ENCODE measurements around the gene SCIN. TPM values are rescaled to one million over a fixed set of nuclear protein-coding genes. Genes with fewer than 3 reads are reported as not detected.

The SCIN gene
- total RNA-seq, 1 donor from 2014 or later = 0.65 TPM

- H3K27ac Mint-ChIP-seq (ENCODE audit: unreplicated experiment) = no peak overlapping the region
Measured at GRCh38 chr7:12623223-12623622, 52.7 kb downstream of the SCIN start.

GRCh38 chr7:12623885-12624498 lies 53.5 kb downstream of the SCIN start:
- no peaks in the 10 kb centered on the region for H3K36me3 Mint-ChIP-seq (ENCODE audit: low read depth)
- no peak overlapping the region for H3K4me3 Mint-ChIP-seq (ENCODE audit: unreplicated experiment)
- DNase-seq (ENCODE audit: low spot score) = no peak
- no peaks in the 10 kb centered on the region for H3K4me1 Mint-ChIP-seq (ENCODE audit: low read depth)
- H3K27me3 Mint-ChIP-seq (ENCODE audit: low read depth) = no peaks in the 10 kb centered on the region
- no peaks in the 10 kb centered on the region for H3K9me3 Mint-ChIP-seq (ENCODE audit: low read depth)
- H3K27ac Mint-ChIP-seq (ENCODE audit: unreplicated experiment) = no peak overlapping the region
- peak; percentile 94 for TF ChIP-seq CTCF (IDR thresholded peaks at IDR 0.05)

More at GRCh38 chr7:12623223-12623622, 52.7 kb downstream of the SCIN start:
- Mint-ChIP-seq H3K4me3 (ENCODE audit: unreplicated experiment) (no peak overlapping the region), H3K27me3 (ENCODE audit: low read depth) (no peaks in the 10 kb centered on the region), H3K36me3 (ENCODE audit: low read depth) (no peaks in the 10 kb centered on the region), H3K9me3 (ENCODE audit: low read depth) (no peaks in the 10 kb centered on the region), H3K4me1 (ENCODE audit: low read depth) (peaks cover 4% of the 10 kb centered on the region)
- no peak for DNase-seq (ENCODE audit: low spot score)
- TF ChIP-seq CTCF (IDR thresholded peaks at IDR 0.05) = no peak

- Mint-ChIP-seq H3K9me3 (ENCODE audit: low read depth) (no peaks in the 10 kb centered on the region), H3K36me3 (ENCODE audit: low read depth) (no peaks in the 10 kb centered on the region), H3K4me1 (ENCODE audit: low read depth) (no peaks in the 10 kb centered on the region), H3K4me3 (ENCODE audit: unreplicated experiment) (no peak overlapping the region), H3K27ac (ENCODE audit: unreplicated experiment) (no peak overlapping the region), H3K27me3 (ENCODE audit: low read depth) (no peaks in the 10 kb centered on the region)
- no peak for DNase-seq (ENCODE audit: low spot score)
- TF ChIP-seq CTCF (IDR thresholded peaks at IDR 0.05) = no peak
Measured at GRCh38 chr7:12625836-12626235, 55.3 kb downstream of the SCIN start.

GRCh38 chr7:12629816-12630512 lies 59.4 kb downstream of the SCIN start:
- H3K4me1 Mint-ChIP-seq (ENCODE audit: low read depth) = no peaks in the 10 kb centered on the region
- H3K9me3 Mint-ChIP-seq (ENCODE audit: low read depth) = no peaks in the 10 kb centered on the region
- H3K4me3 Mint-ChIP-seq (ENCODE audit: unreplicated experiment) = no peak overlapping the region
- no peak overlapping the region for H3K27ac Mint-ChIP-seq (ENCODE audit: unreplicated experiment)
- no peak for TF ChIP-seq CTCF (IDR thresholded peaks at IDR 0.05)
- H3K36me3 Mint-ChIP-seq (ENCODE audit: low read depth) = no peaks in the 10 kb centered on the region
- no peaks in the 10 kb centered on the region for H3K27me3 Mint-ChIP-seq (ENCODE audit: low read depth)
- DNase-seq (ENCODE audit: low spot score) = no peak

GRCh38 chr7:12630513-12630819 lies 59.9 kb downstream of the SCIN start:
- H3K4me1 Mint-ChIP-seq (ENCODE audit: low read depth) = no peaks in the 10 kb centered on the region
- TF ChIP-seq CTCF (IDR thresholded peaks at IDR 0.05) = no peak
- H3K27ac Mint-ChIP-seq (ENCODE audit: unreplicated experiment) = no peak overlapping the region
- H3K9me3 Mint-ChIP-seq (ENCODE audit: low read depth) = no peaks in the 10 kb centered on the region
- no peaks in the 10 kb centered on the region for H3K27me3 Mint-ChIP-seq (ENCODE audit: low read depth)
- H3K4me3 Mint-ChIP-seq (ENCODE audit: unreplicated experiment) = no peak overlapping the region
- no peak for DNase-seq (ENCODE audit: low spot score)
- no peaks in the 10 kb centered on the region for H3K36me3 Mint-ChIP-seq (ENCODE audit: low read depth)
